Peyer's patch (tissue), 4 donors: ENCODE measurements around the gene TPRX1.

Source experiments
- POLR2A ChIP-seq, 2 donors: fragments of 450-650 bp; IDR thresholded peaks; one replicate each; pipeline ENCODE4 v1.5.1; 2017; ENCODE audit warnings: antibody characterized with exemption in 2 of 2, mild to moderate bottlenecking in 2 of 2, moderate library complexity in 2 of 2
- TF ChIP-seq, protein P1 (sequence below), 6 experiments: fragments of 450-650 bp in 4 of 6; fragments of 200-600 bp in 2 of 6; sonication (generic) in 1 of 6; IDR thresholded peaks; one replicate each; pipeline ENCODE4 v1.5.1; 2017 to 2019; ENCODE audit warnings: antibody characterized with exemption in 6 of 6, mild to moderate bottlenecking in 3 of 6, moderate library complexity in 1 of 6

DNA sequence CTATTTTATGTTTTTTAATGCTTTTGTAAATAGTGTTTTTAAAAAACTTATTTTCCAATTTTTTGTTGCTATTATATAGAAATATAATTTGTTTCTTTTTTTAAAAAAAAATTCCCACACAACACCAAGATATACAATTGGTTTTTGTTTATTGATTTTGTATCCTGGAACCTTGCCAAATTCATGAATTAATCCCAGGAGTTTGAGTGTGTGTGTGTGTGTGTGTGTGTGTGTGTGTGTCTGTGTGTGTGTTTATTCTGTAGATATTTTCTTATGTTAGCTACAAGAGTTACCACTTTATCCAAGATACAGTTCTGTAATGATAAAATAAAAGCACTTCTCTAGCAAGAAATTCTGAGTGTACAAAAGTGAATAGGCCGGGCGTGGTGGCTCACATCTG, 7.6 kb downstream of the TPRX1 start:
- TF ChIP-seq, protein P1, sequence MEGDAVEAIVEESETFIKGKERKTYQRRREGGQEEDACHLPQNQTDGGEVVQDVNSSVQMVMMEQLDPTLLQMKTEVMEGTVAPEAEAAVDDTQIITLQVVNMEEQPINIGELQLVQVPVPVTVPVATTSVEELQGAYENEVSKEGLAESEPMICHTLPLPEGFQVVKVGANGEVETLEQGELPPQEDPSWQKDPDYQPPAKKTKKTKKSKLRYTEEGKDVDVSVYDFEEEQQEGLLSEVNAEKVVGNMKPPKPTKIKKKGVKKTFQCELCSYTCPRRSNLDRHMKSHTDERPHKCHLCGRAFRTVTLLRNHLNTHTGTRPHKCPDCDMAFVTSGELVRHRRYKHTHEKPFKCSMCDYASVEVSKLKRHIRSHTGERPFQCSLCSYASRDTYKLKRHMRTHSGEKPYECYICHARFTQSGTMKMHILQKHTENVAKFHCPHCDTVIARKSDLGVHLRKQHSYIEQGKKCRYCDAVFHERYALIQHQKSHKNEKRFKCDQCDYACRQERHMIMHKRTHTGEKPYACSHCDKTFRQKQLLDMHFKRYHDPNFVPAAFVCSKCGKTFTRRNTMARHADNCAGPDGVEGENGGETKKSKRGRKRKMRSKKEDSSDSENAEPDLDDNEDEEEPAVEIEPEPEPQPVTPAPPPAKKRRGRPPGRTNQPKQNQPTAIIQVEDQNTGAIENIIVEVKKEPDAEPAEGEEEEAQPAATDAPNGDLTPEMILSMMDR (IDR thresholded peaks at IDR 0.05), result no peak
- TF ChIP-seq POLR2A (IDR thresholded peaks at IDR 0.05), result no peak
